ENCODE results near the gene TANC1.

Gene TANC1

DNA sequence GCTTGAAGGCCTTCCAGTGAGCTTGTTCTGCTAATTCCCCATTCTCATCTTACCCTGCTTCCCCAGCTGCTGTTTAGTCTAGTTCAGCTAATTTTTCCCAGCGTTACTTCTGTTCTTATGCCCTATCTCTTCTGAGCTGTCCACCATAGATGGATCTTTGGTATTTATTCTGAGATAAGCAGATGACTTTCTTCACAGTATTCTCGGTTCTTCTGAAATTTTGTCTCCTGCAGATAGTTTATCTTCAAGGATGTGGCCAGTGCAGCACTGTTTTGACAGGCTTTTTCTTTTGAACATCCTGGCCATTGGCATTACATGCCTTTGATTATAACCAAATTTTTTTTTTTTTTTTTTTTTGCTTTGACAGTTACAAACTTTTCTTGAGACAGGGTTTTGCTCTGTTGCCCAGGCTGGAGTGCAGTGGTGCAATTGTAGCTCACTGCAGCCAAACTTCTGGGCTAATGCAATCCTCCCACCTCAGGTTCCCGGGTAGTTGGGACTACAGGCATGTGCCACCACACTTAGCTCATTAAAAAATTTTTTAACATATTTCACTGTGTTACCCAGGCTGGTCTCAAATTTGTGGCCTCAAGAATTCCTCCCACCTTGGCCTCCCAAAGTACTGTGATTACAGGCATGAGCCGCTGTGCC is 183.8 kb downstream of the TANC1 start:
- Histone ChIP-seq H3K4me1 (ENCODE audit: control insufficient read depth in 1 of 2, insufficient read depth in 2 of 2, low read length in 2 of 2) (peaks cover 68 to 76% of the 10 kb centered on the region in 2 donors), H3K27me3 (ENCODE audit: control insufficient read depth in 1 of 2, insufficient read depth in 2 of 2, low read length in 2 of 2) (no peaks in the 10 kb centered on the region), H3K27ac (ENCODE audit: low read depth, low read length) (no peak overlapping the region), H3K36me3 (ENCODE audit: control insufficient read depth in 1 of 2, insufficient read depth in 2 of 2, low read length in 2 of 2) (peaks cover 0 to 7% of the 10 kb centered on the region in 2 donors), H3K9me3 (ENCODE audit: control insufficient read depth in 1 of 2, low read length in 2 of 2) (no peaks in the 10 kb centered on the region), H3K4me3 (ENCODE audit: low read depth in 1 of 2, low read length in 2 of 2) (peak overlapping the region in 1 of 2 donors; percentile 3), H3K9ac (ENCODE audit: low read depth in 1 of 2, low read length in 2 of 2) (no peak overlapping the region)

DNA sequence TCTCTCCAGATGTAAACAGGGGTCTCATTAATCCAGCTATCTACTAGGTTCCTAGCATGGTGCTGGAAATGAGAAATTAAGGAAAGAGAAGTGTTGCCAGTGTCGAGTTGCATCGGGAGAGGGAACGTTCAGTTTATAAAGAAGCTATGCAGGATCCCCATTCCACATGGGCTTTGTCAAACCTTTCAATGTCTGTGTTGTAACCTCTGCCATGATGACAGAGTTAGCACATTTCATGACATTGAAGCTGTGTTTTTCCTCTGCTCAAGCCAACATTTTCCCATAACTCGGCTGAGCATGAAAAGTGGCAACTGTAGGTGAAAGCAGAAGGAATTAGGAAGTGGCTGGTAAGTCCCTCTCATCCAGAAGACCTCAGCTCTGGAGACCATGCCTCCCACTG is 184.6 kb downstream of the TANC1 start:
- Histone ChIP-seq H3K27me3 (ENCODE audit: control insufficient read depth in 1 of 2, insufficient read depth in 2 of 2, low read length in 2 of 2) (no peaks in the 10 kb centered on the region), H3K36me3 (ENCODE audit: control insufficient read depth in 1 of 2, insufficient read depth in 2 of 2, low read length in 2 of 2) (peaks cover 0 to 7% of the 10 kb centered on the region in 2 donors), H3K9me3 (ENCODE audit: control insufficient read depth in 1 of 2, low read length in 2 of 2) (no peaks in the 10 kb centered on the region), H3K27ac (ENCODE audit: low read depth, low read length) (no peak overlapping the region), H3K9ac (ENCODE audit: low read depth in 1 of 2, low read length in 2 of 2) (peak overlapping the region in 1 of 2 donors; percentile 15), H3K4me3 (ENCODE audit: low read depth in 1 of 2, low read length in 2 of 2) (peak overlapping the region in 1 of 2 donors; percentile 13), H3K4me1 (ENCODE audit: control insufficient read depth in 1 of 2, insufficient read depth in 2 of 2, low read length in 2 of 2) (peaks cover 68 to 73% of the 10 kb centered on the region in 2 donors)

- Histone ChIP-seq H3K36me3 (ENCODE audit: control insufficient read depth in 1 of 2, insufficient read depth in 2 of 2, low read length in 2 of 2) (peaks cover 0 to 7% of the 10 kb centered on the region in 2 donors), H3K27ac (ENCODE audit: low read depth, low read length) (no peak overlapping the region), H3K9ac (ENCODE audit: low read depth in 1 of 2, low read length in 2 of 2) (peak overlapping the region in 1 of 2 donors; percentile 15), H3K9me3 (ENCODE audit: control insufficient read depth in 1 of 2, low read length in 2 of 2) (no peaks in the 10 kb centered on the region), H3K4me1 (ENCODE audit: control insufficient read depth in 1 of 2, insufficient read depth in 2 of 2, low read length in 2 of 2) (peaks cover 68 to 73% of the 10 kb centered on the region in 2 donors), H3K27me3 (ENCODE audit: control insufficient read depth in 1 of 2, insufficient read depth in 2 of 2, low read length in 2 of 2) (no peaks in the 10 kb centered on the region), H3K4me3 (ENCODE audit: low read depth in 1 of 2, low read length in 2 of 2) (peak overlapping the region in 1 of 2 donors; percentile 13)
Measured at GRCh38 chr2:159153463-159153862, 185.0 kb downstream of the TANC1 start.

DNA sequence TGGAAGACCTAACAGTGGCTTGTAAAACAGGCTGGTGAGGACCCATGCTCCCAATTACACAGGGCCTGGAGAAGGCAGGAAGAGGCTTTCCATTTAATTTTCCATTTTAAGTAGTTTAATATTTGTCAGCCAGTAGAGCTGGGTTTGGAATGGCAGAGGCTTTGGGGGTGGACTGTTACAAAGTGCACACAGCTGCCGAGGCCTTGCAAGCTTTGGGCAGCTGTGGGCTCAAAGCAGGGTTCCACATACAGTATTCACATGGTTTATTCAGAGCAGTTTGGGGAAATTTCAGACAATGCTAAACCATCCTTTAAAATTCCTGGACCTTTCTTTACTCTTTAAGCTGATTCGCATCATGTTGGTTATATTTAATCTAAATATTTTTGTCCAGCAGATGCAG is 185.5 kb downstream of the TANC1 start:
- H3K9ac ChIP-seq (ENCODE audit: low read depth in 1 of 2, low read length in 2 of 2): no peak overlapping the region
- peaks cover 0 to 7% of the 10 kb centered on the region in 2 donors for H3K36me3 ChIP-seq (ENCODE audit: control insufficient read depth in 1 of 2, insufficient read depth in 2 of 2, low read length in 2 of 2)
- H3K9me3 ChIP-seq (ENCODE audit: control insufficient read depth in 1 of 2, low read length in 2 of 2): no peaks in the 10 kb centered on the region
- H3K27ac ChIP-seq (ENCODE audit: low read depth, low read length): no peak overlapping the region
- H3K4me1 ChIP-seq (ENCODE audit: control insufficient read depth in 1 of 2, insufficient read depth in 2 of 2, low read length in 2 of 2): peaks cover 68 to 73% of the 10 kb centered on the region in 2 donors
- H3K27me3 ChIP-seq (ENCODE audit: control insufficient read depth in 1 of 2, insufficient read depth in 2 of 2, low read length in 2 of 2): no peaks in the 10 kb centered on the region
- H3K4me3 ChIP-seq (ENCODE audit: low read depth in 1 of 2, low read length in 2 of 2): no peak overlapping the region

- no peaks in the 10 kb centered on the region for H3K27me3 ChIP-seq (ENCODE audit: control insufficient read depth in 1 of 2, insufficient read depth in 2 of 2, low read length in 2 of 2)
- H3K36me3 ChIP-seq (ENCODE audit: control insufficient read depth in 1 of 2, insufficient read depth in 2 of 2, low read length in 2 of 2): peaks cover 0 to 7% of the 10 kb centered on the region in 2 donors
- peaks cover 68 to 72% of the 10 kb centered on the region in 2 donors for H3K4me1 ChIP-seq (ENCODE audit: control insufficient read depth in 1 of 2, insufficient read depth in 2 of 2, low read length in 2 of 2)
- no peak overlapping the region for H3K9ac ChIP-seq (ENCODE audit: low read depth in 1 of 2, low read length in 2 of 2)
- no peak overlapping the region for H3K4me3 ChIP-seq (ENCODE audit: low read depth in 1 of 2, low read length in 2 of 2)
- H3K27ac ChIP-seq (ENCODE audit: low read depth, low read length): no peak overlapping the region
- no peaks in the 10 kb centered on the region for H3K9me3 ChIP-seq (ENCODE audit: control insufficient read depth in 1 of 2, low read length in 2 of 2)
Measured at GRCh38 chr2:159154366-159154765, 185.9 kb downstream of the TANC1 start.

- Histone ChIP-seq H3K36me3 (ENCODE audit: control insufficient read depth in 1 of 2, insufficient read depth in 2 of 2, low read length in 2 of 2) (peaks cover 0 to 3% of the 10 kb centered on the region in 2 donors), H3K4me1 (ENCODE audit: control insufficient read depth in 1 of 2, insufficient read depth in 2 of 2, low read length in 2 of 2) (peaks cover 64 to 66% of the 10 kb centered on the region in 2 donors), H3K9ac (ENCODE audit: low read depth in 1 of 2, low read length in 2 of 2) (peak overlapping the region; percentile 13 to 20), H3K9me3 (ENCODE audit: control insufficient read depth in 1 of 2, low read length in 2 of 2) (no peaks in the 10 kb centered on the region), H3K27ac (ENCODE audit: low read depth, low read length) (peak overlapping the region; percentile 23), H3K27me3 (ENCODE audit: control insufficient read depth in 1 of 2, insufficient read depth in 2 of 2, low read length in 2 of 2) (no peaks in the 10 kb centered on the region), H3K4me3 (ENCODE audit: low read depth in 1 of 2, low read length in 2 of 2) (peak overlapping the region; percentile 47 to 57)
Measured at GRCh38 chr2:159155320-159155719, 186.9 kb downstream of the TANC1 start.

DNA sequence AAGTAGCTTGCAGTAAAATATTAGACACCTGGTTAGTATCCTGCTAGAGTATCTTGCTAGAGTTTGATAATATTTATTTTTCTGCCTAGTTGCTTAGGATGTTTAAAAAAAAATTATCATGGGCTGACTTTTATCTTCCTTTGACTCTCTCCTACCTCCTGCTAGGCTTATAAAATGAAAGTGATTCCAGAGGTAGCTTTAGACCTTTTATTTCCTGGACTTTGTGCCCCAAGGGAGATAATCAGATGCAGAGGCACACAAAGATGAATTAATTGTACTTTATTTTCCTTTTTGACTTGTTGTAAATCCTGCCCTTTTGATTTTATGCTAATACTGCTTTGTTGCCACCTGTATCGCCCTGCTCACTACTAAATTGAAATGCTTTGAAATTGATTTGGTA is 187.4 kb downstream of the TANC1 start:
- peaks cover 61 to 63% of the 10 kb centered on the region in 2 donors for H3K4me1 ChIP-seq (ENCODE audit: control insufficient read depth in 1 of 2, insufficient read depth in 2 of 2, low read length in 2 of 2)
- no peaks in the 10 kb centered on the region for H3K27me3 ChIP-seq (ENCODE audit: control insufficient read depth in 1 of 2, insufficient read depth in 2 of 2, low read length in 2 of 2)
- peaks cover 0 to under 1% of the 10 kb centered on the region in 2 donors for H3K36me3 ChIP-seq (ENCODE audit: control insufficient read depth in 1 of 2, insufficient read depth in 2 of 2, low read length in 2 of 2)
- no peaks in the 10 kb centered on the region for H3K9me3 ChIP-seq (ENCODE audit: control insufficient read depth in 1 of 2, low read length in 2 of 2)
- H3K27ac ChIP-seq (ENCODE audit: low read depth, low read length): peak overlapping the region; percentile 23
- peak overlapping the region; percentile 47 to 57 for H3K4me3 ChIP-seq (ENCODE audit: low read depth in 1 of 2, low read length in 2 of 2)
- peak overlapping the region; percentile 13 to 20 for H3K9ac ChIP-seq (ENCODE audit: low read depth in 1 of 2, low read length in 2 of 2)

DNA sequence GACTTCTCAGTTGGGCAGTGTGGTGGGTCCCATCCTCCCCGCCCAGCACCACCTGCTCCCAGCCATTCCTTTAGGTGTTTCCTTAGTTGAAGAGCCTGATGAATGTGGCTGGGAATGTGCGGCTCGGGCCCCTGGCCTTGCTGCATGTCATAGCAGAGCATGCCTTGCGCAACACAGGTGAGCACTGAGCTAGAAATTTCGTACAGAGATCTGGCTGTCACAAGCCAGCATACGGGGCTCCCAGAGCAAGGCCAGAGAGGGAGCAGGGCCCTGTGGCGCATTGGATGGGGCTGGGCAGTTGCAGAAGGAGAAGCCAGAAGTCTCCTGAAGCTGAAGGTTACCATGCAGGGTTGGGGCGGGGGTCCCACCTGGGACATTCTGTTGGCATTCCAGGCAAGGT is 188.4 kb downstream of the TANC1 start:
- H3K27ac ChIP-seq (ENCODE audit: low read depth, low read length): no peak overlapping the region
- H3K4me3 ChIP-seq (ENCODE audit: low read depth in 1 of 2, low read length in 2 of 2): no peak overlapping the region
- H3K4me1 ChIP-seq (ENCODE audit: control insufficient read depth in 1 of 2, insufficient read depth in 2 of 2, low read length in 2 of 2): peaks cover 52 to 58% of the 10 kb centered on the region in 2 donors
- peaks cover 0 to 4% of the 10 kb centered on the region in 2 donors for H3K36me3 ChIP-seq (ENCODE audit: control insufficient read depth in 1 of 2, insufficient read depth in 2 of 2, low read length in 2 of 2)
- no peaks in the 10 kb centered on the region for H3K27me3 ChIP-seq (ENCODE audit: control insufficient read depth in 1 of 2, insufficient read depth in 2 of 2, low read length in 2 of 2)
- no peaks in the 10 kb centered on the region for H3K9me3 ChIP-seq (ENCODE audit: control insufficient read depth in 1 of 2, low read length in 2 of 2)
- peak overlapping the region in 1 of 2 donors; percentile 2 for H3K9ac ChIP-seq (ENCODE audit: low read depth in 1 of 2, low read length in 2 of 2)

DNA sequence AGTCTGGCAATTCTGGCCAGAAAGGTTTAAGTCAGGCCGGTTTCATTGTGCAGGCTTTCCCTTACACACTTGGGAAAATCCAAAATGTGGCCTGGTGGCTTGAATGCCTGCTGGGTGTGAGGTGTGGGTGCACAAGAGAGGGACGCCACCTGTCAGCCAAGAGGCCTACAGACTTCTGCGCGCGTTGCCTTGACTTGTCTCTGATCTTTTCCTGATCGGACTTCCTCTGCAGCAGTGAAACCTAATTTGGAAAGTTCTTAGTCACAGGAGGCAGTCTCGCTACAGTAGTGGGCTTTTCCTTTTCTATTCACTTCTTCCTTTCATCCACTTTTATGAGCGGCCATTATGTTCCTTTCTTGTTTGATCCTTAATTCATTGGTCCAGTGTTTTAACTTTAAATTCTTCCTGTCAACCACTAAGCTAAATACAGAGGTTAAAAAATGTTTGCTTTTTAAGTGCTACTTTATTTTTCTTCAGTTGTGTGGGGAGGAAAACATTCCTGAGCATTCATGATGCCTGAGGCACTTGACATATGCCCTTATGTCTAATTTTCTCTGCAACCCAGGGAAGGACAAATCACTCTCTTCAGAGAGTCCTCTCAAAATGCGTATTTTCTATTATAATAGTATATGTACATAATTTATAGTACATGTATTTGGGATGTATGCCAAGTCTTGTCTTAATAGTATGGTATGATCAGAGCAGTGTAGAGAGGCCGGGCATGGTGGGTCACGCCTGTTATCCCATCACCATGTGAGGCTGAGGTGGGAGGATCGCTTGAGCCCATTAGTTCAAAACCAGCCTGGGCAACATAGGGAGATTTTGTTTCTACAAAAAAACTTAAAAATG is 189.1 kb downstream of the TANC1 start:
- Histone ChIP-seq H3K9ac (ENCODE audit: low read depth in 1 of 2, low read length in 2 of 2) (no peak overlapping the region), H3K4me3 (ENCODE audit: low read depth in 1 of 2, low read length in 2 of 2) (no peak overlapping the region), H3K36me3 (ENCODE audit: control insufficient read depth in 1 of 2, insufficient read depth in 2 of 2, low read length in 2 of 2) (peaks cover 0 to 4% of the 10 kb centered on the region in 2 donors), H3K9me3 (ENCODE audit: control insufficient read depth in 1 of 2, low read length in 2 of 2) (no peaks in the 10 kb centered on the region), H3K27ac (ENCODE audit: low read depth, low read length) (no peak overlapping the region), H3K4me1 (ENCODE audit: control insufficient read depth in 1 of 2, insufficient read depth in 2 of 2, low read length in 2 of 2) (peaks cover 47 to 50% of the 10 kb centered on the region in 2 donors), H3K27me3 (ENCODE audit: control insufficient read depth in 1 of 2, insufficient read depth in 2 of 2, low read length in 2 of 2) (no peaks in the 10 kb centered on the region)

GRCh38 chr2:159160412-159160811 is 192.0 kb downstream of the TANC1 start:
- peaks cover 20 to 27% of the 10 kb centered on the region in 2 donors for H3K4me1 ChIP-seq (ENCODE audit: control insufficient read depth in 1 of 2, insufficient read depth in 2 of 2, low read length in 2 of 2)
- no peaks in the 10 kb centered on the region for H3K9me3 ChIP-seq (ENCODE audit: control insufficient read depth in 1 of 2, low read length in 2 of 2)
- peaks cover 6 to 7% of the 10 kb centered on the region in 2 donors for H3K36me3 ChIP-seq (ENCODE audit: control insufficient read depth in 1 of 2, insufficient read depth in 2 of 2, low read length in 2 of 2)
- H3K27me3 ChIP-seq (ENCODE audit: control insufficient read depth in 1 of 2, insufficient read depth in 2 of 2, low read length in 2 of 2): no peaks in the 10 kb centered on the region
- H3K4me3 ChIP-seq (ENCODE audit: low read depth in 1 of 2, low read length in 2 of 2): no peak overlapping the region
- H3K9ac ChIP-seq (ENCODE audit: low read depth in 1 of 2, low read length in 2 of 2): no peak overlapping the region
- no peak overlapping the region for H3K27ac ChIP-seq (ENCODE audit: low read depth, low read length)

Measured in duodenal mucosa (tissue), 2 donors.